Esophagus squamous epithelium (tissue), 5 donors: Measurements from ENCODE around the gene SYNGR2. TPM values are rescaled to one million over a fixed set of nuclear protein-coding genes. Genes with fewer than 3 reads are reported as not detected.

Source experiments
- DNase-seq: peaks from one replicate; lab custom pipeline; 2025; lab: John Stamatoyannopoulos, UW
- H3K27ac ChIP-seq, 4 donors: fragments of 200-600 bp; sonication (generic); one replicate each; pipeline ENCODE4 v1.5.1; 2016 to 2019; ENCODE audit warnings: mild to moderate bottlenecking in 1 of 4
- H3K27me3 ChIP-seq, 4 donors: fragments of 200-600 bp; sonication (generic); 1 replicate in 3 of 4; 2 replicates in 1 of 4; pipeline versions ENCODE4 v1.5.1 to v1.6.0; 2017 to 2021; ENCODE audit warnings: antibody characterized with exemption in 1 of 4
- H3K36me3 ChIP-seq, 3 donors: fragments of 200-600 bp; sonication (generic); one replicate each; pipeline ENCODE4 v1.5.1; 2016 to 2019
- H3K4me1 ChIP-seq, 3 donors: fragments of 200-600 bp; sonication (generic); one replicate each; pipeline ENCODE4 v1.5.1; 2017 to 2019
- H3K4me3 ChIP-seq, 4 donors: fragments of 200-600 bp; sonication (generic); 1 replicate in 3 of 4; 2 replicates in 1 of 4; pipeline ENCODE4 v1.5.1; 2016 to 2019; ENCODE audit warnings: mild to moderate bottlenecking in 2 of 4, moderate library complexity in 1 of 4
- H3K9me3 ChIP-seq, 3 donors: fragments of 200-600 bp; sonication (generic); one replicate each; pipeline ENCODE4 v1.5.1; 2016 to 2019
- CTCF ChIP-seq, 6 experiments: fragments of 450-650 bp in 4 of 6; fragments of 200-600 bp in 2 of 6; sonication (generic) in 2 of 6; IDR thresholded peaks; one replicate each; pipeline ENCODE4 v1.5.1; 2016 to 2019; ENCODE audit warnings: antibody characterized with exemption in 6 of 6, mild to moderate bottlenecking in 4 of 6, moderate library complexity in 4 of 6
- POLR2A ChIP-seq, 4 donors: fragments of 450-650 bp; IDR thresholded peaks; one replicate each; pipeline ENCODE4 v1.6.1; 2017; ENCODE audit warnings: antibody characterized with exemption in 4 of 4, mild to moderate bottlenecking in 4 of 4, moderate library complexity in 3 of 4
- WGBS, 2 donors: methylation state at CpG; one replicate each; pipeline ENCODE4 v1.1.5; 2018; 5-methylcytosine and 5-hydroxymethylcytosine counted together
- intact Hi-C: fragments of 100-400 bp; cut with DNase I; formaldehyde crosslinking; loops from one replicate; pipeline ENCODE4 v1.15.0; 2022
- total RNA-seq, 4 donors: library from RNA; depleted of rRNA; stranded (reverse); fragments of >200 nt; gene quantifications; one replicate each; pipeline ENCODE4 v1.1.0, GENCODE V29; 2016
- donor health status: DM: yes; HTN: yes; CAD: no.

SYNGR2 gene
- total RNA-seq, 4 donors from 2014 or later = 41.2 to 93.9 (median 75.7) TPM

GRCh38 chr17:78129351-78130089 is 38.9 kb upstream of the SYNGR2 start:
- Histone ChIP-seq H3K27ac (peak overlapping the region; percentile 80 to 88 (median 86)), H3K4me1 (peaks cover 69 to 100% (median 75%) of the 10 kb centered on the region in 3 donors), H3K4me3 (peak overlapping the region in 1 of 4 donors; percentile 86), H3K27me3 (peaks cover 0 to 18% (median 0%) of the 10 kb centered on the region in 4 donors), H3K36me3 (peaks cover 7 to 20% (median 9%) of the 10 kb centered on the region in 3 donors), H3K9me3 (no peaks in the 10 kb centered on the region)
- DNase-seq = no peak
- peak in 1 of 4 donors; percentile 8 for TF ChIP-seq POLR2A (IDR thresholded peaks at IDR 0.05)
- no peak for TF ChIP-seq CTCF (IDR thresholded peaks at IDR 0.05)
- intact Hi-C loops = no loop called here
- WGBS, 2 donors = 17 to 71% methylated on average over 1 to 3 of the region's 4 CpGs

- Histone ChIP-seq H3K4me1 (peaks cover 64 to 96% (median 73%) of the 10 kb centered on the region in 3 donors), H3K36me3 (peaks cover 2 to 15% (median 3%) of the 10 kb centered on the region in 3 donors), H3K9me3 (no peaks in the 10 kb centered on the region), H3K27me3 (peaks cover 0 to 18% (median 0%) of the 10 kb centered on the region in 4 donors), H3K4me3 (peak overlapping the region in 2 of 4 donors; percentile 50 to 67), H3K27ac (peak overlapping the region; percentile 80 to 88 (median 86))
- 28 to 43% methylated on average over 2 of the region's 5 CpGs for WGBS, 2 donors
- no peak for DNase-seq
- intact Hi-C loops = no loop called here
- TF ChIP-seq CTCF (IDR thresholded peaks at IDR 0.05) (no peak), POLR2A (IDR thresholded peaks at IDR 0.05) (no peak)
Measured at GRCh38 chr17:78130090-78130436, 38.3 kb upstream of the SYNGR2 start.

- H3K4me3 ChIP-seq = peak within 1 kb of the TSS; percentile 33 to 67 (median 48)
- intact Hi-C loops = no loop called here
- DNase-seq = no peak
- TF ChIP-seq POLR2A (IDR thresholded peaks at IDR 0.05) = peak in 1 of 4 donors; percentile 52
- TF ChIP-seq CTCF (IDR thresholded peaks at IDR 0.05) = no peak
- H3K9me3 ChIP-seq = no peaks in the 10 kb centered on the region
- H3K27me3 ChIP-seq = peaks cover 0 to 18% (median 0%) of the 10 kb centered on the region in 4 donors
- 50 to 60% methylated on average over 5 to 6 of the region's 10 CpGs for WGBS, 2 donors
- peaks cover 0 to 9% (median 0%) of the 10 kb centered on the region in 3 donors for H3K36me3 ChIP-seq
- H3K27ac ChIP-seq = peak within 1 kb of the TSS; percentile 80 to 88 (median 86)
- peaks cover 60 to 90% (median 68%) of the 10 kb centered on the region in 3 donors for H3K4me1 ChIP-seq
Measured at GRCh38 chr17:78130437-78131101, 37.8 kb upstream of the SYNGR2 start, which contains the start of gene TMC8. Gene TMC8 (plus strand): TSS chr17:78130771. CDS start chr17:78131589, 818 bp downstream.

- DNase-seq = no peak
- H3K27ac ChIP-seq = peak overlapping the region; percentile 63 to 88 (median 80)
- H3K4me1 ChIP-seq = peaks cover 51 to 82% (median 62%) of the 10 kb centered on the region in 3 donors
- H3K36me3 ChIP-seq = peaks cover 0 to under 1% (median 0%) of the 10 kb centered on the region in 3 donors
- WGBS, 2 donors = 29 to 73% methylated on average over 3 to 6 of the region's 74 CpGs
- peak overlapping the region; percentile 33 to 67 (median 48) for H3K4me3 ChIP-seq
- no peak for TF ChIP-seq CTCF (IDR thresholded peaks at IDR 0.05)
- no peak for TF ChIP-seq POLR2A (IDR thresholded peaks at IDR 0.05)
- H3K9me3 ChIP-seq = no peaks in the 10 kb centered on the region
- intact Hi-C loops = no loop called here
- H3K27me3 ChIP-seq = peaks cover 0 to 18% (median 0%) of the 10 kb centered on the region in 4 donors
Measured at GRCh38 chr17:78131172-78132083, 37.0 kb upstream of the SYNGR2 start.
